Activated naive CD4-positive, alpha-beta T cell treated with anti-CD3 and anti-CD28 coated beads, Interleukin-2, amount 10 ng/mL, durations not matched to agents 7 days and 5 days (primary cell): ENCODE results near the gene RAC3.
"Not testable (repeated sequence)": the region's sequence is repeated elsewhere in the genome, so short reads cannot be mapped to it uniquely, and the experiment has no call there.

Experiments used
- CTCF ChIA-PET: fragments of 350-600 bp; sonication (Branson Sonifier 250); formaldehyde crosslinking; loops from one replicate; lab custom pipeline; 2021; ENCODE audit warnings: antibody characterized with exemption; lab: Charles Lee
- DNase-seq: peaks from one replicate; pipeline ENCODE4 v3.0.0-alpha.2; 2020
- H3K27ac Mint-ChIP-seq: one replicate; pipeline ENCODE4 v1.8.0; 2021; ENCODE audit warnings: mild to moderate bottlenecking, moderate library complexity, mixed read lengths
- H3K27me3 Mint-ChIP-seq: one replicate; pipeline ENCODE4 v1.8.0; 2021; ENCODE audit warnings: mild to moderate bottlenecking, mixed read lengths
- H3K36me3 Mint-ChIP-seq: one replicate; pipeline ENCODE4 v1.8.0; 2021; ENCODE audit warnings: mixed read lengths
- H3K4me1 Mint-ChIP-seq: one replicate; pipeline ENCODE4 v1.8.0; 2021; ENCODE audit warnings: mixed read lengths
- H3K4me3 Mint-ChIP-seq: one replicate; pipeline ENCODE4 v1.8.0; 2021; ENCODE audit warnings: mild to moderate bottlenecking, moderate library complexity, mixed read lengths
- H3K9me3 Mint-ChIP-seq: one replicate; pipeline ENCODE4 v1.8.0; 2021; ENCODE audit warnings: mixed read lengths

RAC3 gene

DNA sequence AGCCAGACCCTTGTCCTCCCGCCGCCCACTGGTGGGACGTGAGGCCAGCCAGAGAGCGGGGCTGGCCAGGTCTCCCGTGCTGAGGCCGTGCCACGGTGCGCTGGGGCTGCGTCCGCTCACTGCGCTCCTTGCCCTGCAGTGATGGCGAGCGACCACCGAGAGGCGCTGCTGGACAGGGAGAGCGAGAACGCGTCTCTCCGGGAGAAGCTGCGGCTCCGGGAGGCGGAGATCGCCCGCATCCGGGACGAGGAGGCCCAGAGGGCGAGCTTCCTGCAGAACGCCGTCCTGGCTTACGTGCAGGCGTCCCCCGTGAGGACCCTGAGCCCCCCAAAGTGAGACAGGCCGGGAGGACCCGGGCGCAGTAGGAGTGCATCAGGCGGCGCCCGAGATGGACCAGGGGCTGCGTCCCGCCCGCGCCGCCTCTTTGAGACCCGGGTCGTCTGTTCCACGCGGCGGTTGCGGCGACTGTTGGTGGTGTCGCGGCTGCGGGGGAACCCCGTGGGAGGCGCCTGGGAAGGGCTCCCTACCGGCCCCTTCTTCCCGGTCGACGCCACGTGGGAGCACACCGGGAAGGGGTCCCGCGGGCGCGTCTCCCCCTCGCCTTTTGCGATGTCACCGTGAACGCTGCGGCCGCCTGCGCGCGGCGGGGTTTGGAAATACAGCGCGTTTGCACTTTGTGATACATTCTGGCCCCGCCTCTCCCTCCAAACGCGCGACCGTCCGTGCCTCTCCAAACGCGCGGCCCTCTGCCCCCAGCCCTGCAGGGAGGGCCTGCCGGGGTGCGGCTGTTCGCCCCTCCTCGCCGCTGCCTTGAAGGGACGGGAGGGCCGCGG, 792 bp upstream of the RAC3 start:
- peak overlapping the region; percentile 78 for H3K4me3 Mint-ChIP-seq
- CTCF ChIA-PET = interaction anchor here (0.6 to 2.5 kb wide), 18 partner anchors 8 to 319 kb away, joined by 3 to 16 read pairs (median 4); partner anchors contain the start of gene CENPX
- peak; percentile 90 for DNase-seq
- H3K4me1 Mint-ChIP-seq = peaks cover 27% of the 10 kb centered on the region
- peaks cover 15% of the 10 kb centered on the region for H3K36me3 Mint-ChIP-seq
- H3K27ac Mint-ChIP-seq = peak overlapping the region; percentile 76
- no peaks in the 10 kb centered on the region for H3K9me3 Mint-ChIP-seq
- H3K27me3 Mint-ChIP-seq = peaks cover 14% of the 10 kb centered on the region

GRCh38 chr17:82031885-82032627, 578 bp downstream of the RAC3 start:
- H3K27me3 Mint-ChIP-seq = peaks cover 14% of the 10 kb centered on the region
- peaks cover 15% of the 10 kb centered on the region for H3K36me3 Mint-ChIP-seq
- CTCF ChIA-PET = interaction anchor here (0.7 to 1.6 kb wide), 3 partner anchors 18 to 122 kb away, joined by 3 to 5 read pairs (median 4); no protein-coding TSS in a partner anchor
- peaks cover 26% of the 10 kb centered on the region for H3K4me1 Mint-ChIP-seq
- peak; percentile 71 for DNase-seq
- H3K9me3 Mint-ChIP-seq = no peaks in the 10 kb centered on the region
- no peak overlapping the region for H3K27ac Mint-ChIP-seq
- peak overlapping the region; percentile 45 for H3K4me3 Mint-ChIP-seq

DNA sequence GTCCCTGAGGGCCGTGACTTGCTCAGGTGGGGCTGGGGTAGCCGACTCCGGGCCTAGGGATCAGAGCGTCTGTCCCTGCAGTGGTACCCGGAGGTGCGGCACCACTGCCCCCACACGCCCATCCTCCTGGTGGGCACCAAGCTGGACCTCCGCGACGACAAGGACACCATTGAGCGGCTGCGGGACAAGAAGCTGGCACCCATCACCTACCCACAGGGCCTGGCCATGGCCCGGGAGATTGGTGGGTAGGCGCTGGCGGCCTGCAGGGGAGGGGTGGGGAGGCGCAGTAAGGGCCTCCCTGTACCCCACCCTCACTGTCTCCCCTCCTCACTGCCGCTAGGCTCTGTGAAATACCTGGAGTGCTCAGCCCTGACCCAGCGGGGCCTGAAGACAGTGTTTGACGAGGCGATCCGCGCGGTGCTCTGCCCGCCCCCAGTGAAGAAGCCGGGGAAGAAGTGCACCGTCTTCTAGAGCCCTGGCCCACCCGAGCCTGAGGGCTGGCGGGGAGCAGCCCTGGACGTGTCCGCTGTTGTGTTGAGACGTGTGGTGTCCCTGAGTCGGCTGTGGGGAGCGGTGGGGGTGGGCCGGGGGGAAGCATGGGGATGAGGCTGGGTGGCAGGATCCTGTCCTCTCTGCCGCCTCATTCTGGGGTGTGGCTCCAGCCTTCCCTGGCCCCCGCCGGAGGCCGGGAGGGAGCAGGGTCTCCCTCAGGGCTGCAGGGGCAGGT, 2.0 kb downstream of the RAC3 start:
- H3K4me1 Mint-ChIP-seq = peaks cover 26% of the 10 kb centered on the region
- CTCF ChIA-PET = no interaction called here
- DNase-seq = no peak
- H3K36me3 Mint-ChIP-seq = peaks cover 11% of the 10 kb centered on the region
- H3K4me3 Mint-ChIP-seq = no peak overlapping the region
- no peaks in the 10 kb centered on the region for H3K9me3 Mint-ChIP-seq
- peaks cover 18% of the 10 kb centered on the region for H3K27me3 Mint-ChIP-seq
- H3K27ac Mint-ChIP-seq = no peak overlapping the region

GRCh38 chr17:82034371-82035011, 3.0 kb downstream of the RAC3 start:
- Mint-ChIP-seq H3K36me3 (peaks cover 6% of the 10 kb centered on the region), H3K9me3 (no peaks in the 10 kb centered on the region), H3K4me1 (peaks cover 33% of the 10 kb centered on the region), H3K27ac (no peak overlapping the region), H3K27me3 (peaks cover 20% of the 10 kb centered on the region), H3K4me3 (no peak overlapping the region)
- CTCF ChIA-PET = no interaction called here
- no peak for DNase-seq

DNA sequence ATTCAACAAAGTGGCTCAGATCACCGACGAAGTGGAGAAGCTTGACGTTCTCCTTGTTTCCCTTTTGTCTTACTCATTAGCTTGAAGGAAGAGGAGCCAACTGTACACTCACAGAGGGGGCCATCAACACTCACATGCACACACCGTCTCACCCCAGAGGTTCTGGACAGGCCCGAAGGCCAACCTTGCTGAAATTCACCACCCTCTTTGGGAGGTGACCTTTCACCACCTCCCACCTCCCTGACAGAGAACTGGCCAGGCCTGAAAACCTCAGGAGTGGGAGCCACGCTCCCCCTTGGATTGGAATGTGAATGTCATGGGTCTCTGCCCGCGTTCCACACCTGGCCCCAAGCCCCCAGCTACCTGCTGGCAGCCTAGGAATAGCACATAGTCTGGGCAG, 4.0 kb downstream of the RAC3 start:
- CTCF ChIA-PET = no interaction called here
- Mint-ChIP-seq H3K36me3 (peaks cover 4% of the 10 kb centered on the region), H3K9me3 (no peaks in the 10 kb centered on the region), H3K4me3 (peak overlapping the region; percentile 87), H3K4me1 (peaks cover 30% of the 10 kb centered on the region), H3K27ac (peak overlapping the region; percentile 67), H3K27me3 (peaks cover 25% of the 10 kb centered on the region)
- no peak for DNase-seq

- no peaks in the 10 kb centered on the region for H3K9me3 Mint-ChIP-seq
- no peak overlapping the region for H3K27ac Mint-ChIP-seq
- H3K4me3 Mint-ChIP-seq = peak overlapping the region; percentile 87
- H3K27me3 Mint-ChIP-seq = peaks cover 27% of the 10 kb centered on the region
- peaks cover 28% of the 10 kb centered on the region for H3K4me1 Mint-ChIP-seq
- peaks cover 4% of the 10 kb centered on the region for H3K36me3 Mint-ChIP-seq
- no peak for DNase-seq
- CTCF ChIA-PET = interaction anchor here (1.1 kb wide), 1 partner anchor 14 kb away, joined by 3 read pairs; no protein-coding TSS in a partner anchor
Observed at GRCh38 chr17:82035956-82036633, 4.6 kb downstream of the RAC3 start.

GRCh38 chr17:82036634-82037091, 5.2 kb downstream of the RAC3 start:
- Mint-ChIP-seq H3K9me3 (no peaks in the 10 kb centered on the region), H3K4me1 (peaks cover 28% of the 10 kb centered on the region), H3K27ac (peak overlapping the region; percentile 52), H3K36me3 (peaks cover 4% of the 10 kb centered on the region), H3K4me3 (peak overlapping the region; percentile 87), H3K27me3 (peaks cover 32% of the 10 kb centered on the region)
- CTCF ChIA-PET = interaction anchor here (1.1 kb wide), 1 partner anchor 14 kb away, joined by 3 read pairs; no protein-coding TSS in a partner anchor
- DNase-seq = no peak

DNA sequence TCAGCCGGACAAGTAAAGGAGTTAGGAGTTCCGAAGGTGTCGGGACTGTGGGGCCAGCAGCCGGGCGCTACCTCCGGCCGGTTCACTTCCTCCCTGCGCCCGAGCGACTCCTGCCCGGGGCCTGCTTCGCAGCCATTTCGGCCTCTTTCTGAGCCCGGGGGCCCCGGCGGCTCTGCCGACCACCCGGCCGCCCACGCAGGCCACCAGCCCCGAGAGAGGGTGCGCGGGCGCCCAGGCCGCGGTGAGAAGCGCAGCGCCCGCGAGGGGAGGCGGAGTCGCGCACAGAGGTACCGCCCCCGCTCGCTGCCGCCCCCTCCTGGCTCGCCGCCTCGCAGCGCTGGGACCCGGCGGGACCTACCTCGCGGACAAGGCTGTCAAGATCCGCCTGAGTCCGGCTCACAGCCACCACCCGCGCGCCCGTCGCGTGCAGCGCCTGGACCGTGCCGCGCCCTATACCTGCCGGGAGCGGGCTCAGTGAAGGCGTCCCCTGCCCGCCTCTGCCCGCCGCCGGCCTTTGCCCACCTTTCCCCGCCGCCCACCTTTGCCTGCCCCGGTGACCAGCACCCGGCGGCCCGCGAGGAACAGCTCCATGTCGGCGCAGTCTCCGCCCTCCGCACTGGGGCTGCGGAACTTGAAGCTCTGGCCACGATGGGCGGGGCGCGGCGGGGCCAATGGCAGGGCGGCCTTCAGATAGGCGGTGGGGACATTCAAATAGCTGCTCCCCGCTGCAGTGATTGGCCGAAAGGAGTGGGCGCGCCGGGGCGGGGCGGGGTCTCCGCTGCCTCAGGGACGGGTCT, 5.8 kb downstream of the RAC3 start, which contains the start of gene DCXR:
TSS of gene DCXR (minus strand) at position 606 of the 797 bp plus-strand sequence. CDS start at position 591, 15 bp downstream.
- CTCF ChIA-PET = interaction anchor here (0.7 to 1.5 kb wide), 13 partner anchors 10 to 198 kb away, joined by 3 to 10 read pairs (median 4); partner anchors contain the start of genes CENPX, LRRC45, MAFG and NOTUM
- peak within 1 kb of the TSS; percentile 87 for H3K4me3 Mint-ChIP-seq
- no peaks in the 10 kb centered on the region for H3K9me3 Mint-ChIP-seq
- peaks cover 30% of the 10 kb centered on the region for H3K27me3 Mint-ChIP-seq
- peak; percentile 99 for DNase-seq
- H3K36me3 Mint-ChIP-seq = peaks cover 4% of the 10 kb centered on the region
- peak within 1 kb of the TSS; percentile 98 for H3K27ac Mint-ChIP-seq
- peaks cover 28% of the 10 kb centered on the region for H3K4me1 Mint-ChIP-seq

- H3K4me3 Mint-ChIP-seq = peak overlapping the region; percentile 87
- peaks cover 24% of the 10 kb centered on the region for H3K27me3 Mint-ChIP-seq
- peak overlapping the region; percentile 98 for H3K27ac Mint-ChIP-seq
- no peak for DNase-seq
- H3K36me3 Mint-ChIP-seq = peaks cover 4% of the 10 kb centered on the region
- CTCF ChIA-PET = interaction anchor here (0.7 to 1.5 kb wide), 12 partner anchors 10 to 198 kb away, joined by 3 to 10 read pairs (median 4); partner anchors contain the start of genes CENPX, LRRC45, MAFG and NOTUM
- H3K4me1 Mint-ChIP-seq = peaks cover 28% of the 10 kb centered on the region
- no peaks in the 10 kb centered on the region for H3K9me3 Mint-ChIP-seq
Observed at GRCh38 chr17:82037889-82038195, 6.4 kb downstream of the RAC3 start.

- CTCF ChIA-PET = interaction anchor here (0.9 to 1.3 kb wide), 2 partner anchors 8 to 17 kb away, joined by 3 to 4 read pairs; no protein-coding TSS in a partner anchor
- H3K9me3 Mint-ChIP-seq, H3K4me3 Mint-ChIP-seq, DNase-seq, H3K27ac Mint-ChIP-seq, H3K36me3 Mint-ChIP-seq: not testable (repeated sequence)
- Mint-ChIP-seq H3K27me3 (peaks cover 18% of the 10 kb centered on the region), H3K4me1 (peaks cover 28% of the 10 kb centered on the region)
Observed at GRCh38 chr17:82038796-82039409, 7.4 kb downstream of the RAC3 start.

- H3K4me1 Mint-ChIP-seq = peaks cover 28% of the 10 kb centered on the region
- H3K27ac Mint-ChIP-seq = no peak overlapping the region
- DNase-seq = no peak
- no peaks in the 10 kb centered on the region for H3K9me3 Mint-ChIP-seq
- no peak overlapping the region for H3K4me3 Mint-ChIP-seq
- peaks cover 4% of the 10 kb centered on the region for H3K36me3 Mint-ChIP-seq
- CTCF ChIA-PET = interaction anchor here (1.3 kb wide), 1 partner anchor 18 kb away, joined by 4 read pairs; no protein-coding TSS in a partner anchor
- H3K27me3 Mint-ChIP-seq = peaks cover 18% of the 10 kb centered on the region
Observed at GRCh38 chr17:82039695-82040299, 8.3 kb downstream of the RAC3 start.
